Measurements from ENCODE around the gene RIOK3.

The RIOK3 gene

DNA sequence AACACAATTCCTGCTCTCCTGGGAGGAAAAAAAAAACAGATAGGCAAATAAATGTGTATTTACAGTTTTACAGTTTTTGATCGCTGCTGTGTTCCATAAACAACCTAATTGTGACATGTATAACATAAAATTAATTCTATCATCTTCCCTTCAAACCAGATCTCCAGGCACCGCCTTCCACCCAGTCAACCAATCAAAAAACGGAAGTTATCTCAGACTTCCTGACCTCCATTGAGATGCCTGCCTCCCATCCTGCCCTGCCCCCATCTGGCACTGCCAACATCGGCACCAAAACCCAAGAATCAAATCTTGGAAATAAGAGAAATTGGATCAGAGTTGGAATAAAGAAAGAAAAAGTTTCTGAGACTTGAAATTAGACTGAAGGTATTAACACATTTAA is 3.1 kb upstream of the RIOK3 start:
- no peak for DNase-seq (ENCODE audit: low read depth)
- TF ChIP-seq, protein P1, sequence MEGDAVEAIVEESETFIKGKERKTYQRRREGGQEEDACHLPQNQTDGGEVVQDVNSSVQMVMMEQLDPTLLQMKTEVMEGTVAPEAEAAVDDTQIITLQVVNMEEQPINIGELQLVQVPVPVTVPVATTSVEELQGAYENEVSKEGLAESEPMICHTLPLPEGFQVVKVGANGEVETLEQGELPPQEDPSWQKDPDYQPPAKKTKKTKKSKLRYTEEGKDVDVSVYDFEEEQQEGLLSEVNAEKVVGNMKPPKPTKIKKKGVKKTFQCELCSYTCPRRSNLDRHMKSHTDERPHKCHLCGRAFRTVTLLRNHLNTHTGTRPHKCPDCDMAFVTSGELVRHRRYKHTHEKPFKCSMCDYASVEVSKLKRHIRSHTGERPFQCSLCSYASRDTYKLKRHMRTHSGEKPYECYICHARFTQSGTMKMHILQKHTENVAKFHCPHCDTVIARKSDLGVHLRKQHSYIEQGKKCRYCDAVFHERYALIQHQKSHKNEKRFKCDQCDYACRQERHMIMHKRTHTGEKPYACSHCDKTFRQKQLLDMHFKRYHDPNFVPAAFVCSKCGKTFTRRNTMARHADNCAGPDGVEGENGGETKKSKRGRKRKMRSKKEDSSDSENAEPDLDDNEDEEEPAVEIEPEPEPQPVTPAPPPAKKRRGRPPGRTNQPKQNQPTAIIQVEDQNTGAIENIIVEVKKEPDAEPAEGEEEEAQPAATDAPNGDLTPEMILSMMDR (IDR thresholded peaks at IDR 0.05; ENCODE audit: low read depth, low read length, missing control alignments), result no peak
- in situ Hi-C loops (cut with HindIII; ENCODE audit: low sequenced_read_pairs), result no loop called here
- no peak overlapping the region for H3K4me3 ChIP-seq (ENCODE audit: low read depth, low read length)

DNA sequence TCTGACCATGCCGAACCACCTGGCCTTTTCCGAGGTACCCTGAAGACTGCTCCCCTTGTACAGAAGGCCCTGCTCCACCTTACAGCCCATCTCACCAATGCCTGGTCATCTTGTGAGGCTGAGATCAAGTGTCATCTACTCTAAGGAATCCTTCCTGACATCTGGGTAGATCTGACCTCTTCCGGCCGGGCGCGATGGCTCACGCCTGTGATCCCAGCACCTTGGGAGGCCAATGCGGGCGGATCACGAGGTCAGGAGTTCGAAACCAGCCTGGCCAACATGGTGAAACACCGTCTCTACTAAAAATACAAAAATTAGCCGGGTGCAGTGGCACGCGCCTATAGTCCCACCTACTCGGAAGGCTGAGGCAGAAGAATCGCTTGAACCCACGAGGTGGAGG is 2.1 kb upstream of the RIOK3 start:
- H3K4me3 ChIP-seq (ENCODE audit: low read depth, low read length), result no peak overlapping the region
- DNase-seq (ENCODE audit: low read depth), result no peak
- TF ChIP-seq, protein P1 (IDR thresholded peaks at IDR 0.05; ENCODE audit: low read depth, low read length, missing control alignments), result no peak
- in situ Hi-C loops (cut with HindIII; ENCODE audit: low sequenced_read_pairs), result no loop called here

DNA sequence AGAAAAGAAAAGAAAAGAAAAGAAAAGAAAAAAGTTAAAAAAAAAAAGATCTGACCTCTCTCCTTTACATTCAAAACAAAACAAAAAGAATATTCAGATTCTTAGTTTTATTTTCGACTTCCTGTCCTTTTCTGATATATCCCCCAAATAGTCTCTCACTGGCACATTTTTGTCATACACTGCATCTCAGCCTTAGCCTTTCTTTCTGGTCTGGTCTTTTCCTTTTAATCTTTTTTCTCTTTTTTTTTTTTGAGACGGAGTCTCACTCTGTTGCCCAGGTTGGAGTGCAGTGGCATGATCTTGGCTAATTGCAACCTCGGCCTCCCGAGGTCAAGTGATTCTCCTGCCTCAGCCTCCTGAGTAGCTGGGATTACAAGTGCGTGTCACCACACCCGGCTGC is 1.6 kb upstream of the RIOK3 start:
- TF ChIP-seq, protein P1 (IDR thresholded peaks at IDR 0.05; ENCODE audit: low read depth, low read length, missing control alignments), result no peak
- H3K4me3 ChIP-seq (ENCODE audit: low read depth, low read length), result no peak overlapping the region
- in situ Hi-C loops (cut with HindIII; ENCODE audit: low sequenced_read_pairs), result no loop called here
- DNase-seq (ENCODE audit: low read depth), result no peak

DNA sequence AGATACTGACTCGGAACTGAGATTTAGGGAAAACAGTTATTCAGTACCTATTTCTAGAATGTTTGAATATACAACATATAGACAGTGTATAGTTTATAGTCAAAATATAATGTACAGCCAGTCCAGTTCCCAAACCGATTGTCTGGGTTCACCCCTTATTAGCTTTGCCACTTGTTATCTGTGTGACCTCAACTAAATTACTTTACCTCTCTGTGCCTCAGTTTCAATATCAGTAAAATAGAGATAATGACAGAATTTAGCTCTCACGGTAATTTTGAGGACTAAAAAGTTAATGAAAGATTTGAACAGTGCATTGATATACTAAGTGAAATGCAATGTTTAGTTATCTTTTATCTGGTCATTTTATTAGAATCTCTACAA is 750 bp upstream of the RIOK3 start:
- in situ Hi-C loops (cut with HindIII; ENCODE audit: low sequenced_read_pairs), result no loop called here

DNA sequence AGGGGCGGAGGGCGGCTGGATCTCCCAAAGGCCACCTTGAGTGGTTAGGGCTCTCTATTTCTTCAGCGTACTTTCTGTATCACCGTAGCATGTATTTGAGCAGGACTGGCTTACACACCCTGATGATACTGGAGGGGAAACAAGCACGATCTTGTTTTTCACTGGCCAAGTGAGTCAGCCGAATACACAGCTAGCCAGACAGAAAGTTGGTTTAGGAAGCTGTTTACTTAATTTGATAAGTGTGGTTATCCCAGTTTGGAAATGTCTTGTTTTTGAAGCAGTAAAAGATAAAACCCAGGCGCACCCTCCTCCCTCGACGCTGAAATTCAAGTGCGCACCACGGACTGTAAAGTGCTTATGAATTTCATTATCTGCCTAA is 582 bp downstream of the RIOK3 start:
- DNase-seq (ENCODE audit: low read depth), result peak; percentile 12

More for the DNA sequence above, 750 bp upstream of the RIOK3 start:
- no peak for DNase-seq (ENCODE audit: low read depth)
- peak overlapping the region; percentile 94 for H3K4me3 ChIP-seq (ENCODE audit: low read depth, low read length)
- TF ChIP-seq, protein P1 (IDR thresholded peaks at IDR 0.05; ENCODE audit: low read depth, low read length, missing control alignments), result no peak

DNA sequence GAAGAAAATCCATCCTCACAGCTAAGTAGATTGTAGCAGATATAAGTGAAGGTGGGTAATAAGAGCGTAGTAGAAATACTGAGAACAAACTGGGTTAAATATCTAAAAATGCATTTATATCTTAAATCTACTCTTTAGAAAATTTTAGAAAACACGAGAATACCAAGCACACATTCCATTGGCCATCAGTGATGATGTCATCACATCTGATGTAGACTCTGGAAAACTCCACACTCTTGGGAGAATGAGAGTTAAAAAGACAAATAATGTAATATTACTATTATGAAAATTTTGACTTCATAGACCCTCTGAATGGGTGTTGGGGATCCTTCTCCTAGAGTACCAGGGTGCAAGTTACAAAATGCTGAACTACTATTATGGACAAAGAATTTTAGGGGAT is 3.7 kb downstream of the RIOK3 start:
- in situ Hi-C loops (cut with HindIII; ENCODE audit: low sequenced_read_pairs), result no loop called here
- DNase-seq (ENCODE audit: low read depth), result no peak
- TF ChIP-seq, protein P1 (IDR thresholded peaks at IDR 0.05; ENCODE audit: low read depth, low read length, missing control alignments), result no peak

More for the DNA sequence above, 582 bp downstream of the RIOK3 start:
- H3K4me3 ChIP-seq (ENCODE audit: low read depth, low read length), result peak overlapping the region; percentile 94
- in situ Hi-C loops (cut with HindIII; ENCODE audit: low sequenced_read_pairs), result no loop called here
- TF ChIP-seq, protein P1 (IDR thresholded peaks at IDR 0.05; ENCODE audit: low read depth, low read length, missing control alignments), result no peak

More for the DNA sequence above, 3.7 kb downstream of the RIOK3 start:
- no peak overlapping the region for H3K4me3 ChIP-seq (ENCODE audit: low read depth, low read length)
